GM23338 (cell line): ENCODE measurements around the gene INSRR. TPM values are rescaled to one million over a fixed set of nuclear protein-coding genes. Genes with fewer than 3 reads are reported as not detected.

Source experiments
- ATAC-seq: fragments of 200-7000 bp; cut with Tn5 transposase; 3 replicates; pipeline ENCODE4 v1.9.1; 2020
- DNase-seq: peaks from one replicate; pipeline ENCODE4 v3.0.0-alpha.2; 2015; ENCODE audit warnings: low spot score
- H2AFZ ChIP-seq: fragments of 200-600 bp; sonication (generic); 2 replicates; pipeline ENCODE4 v1.8.0; 2016; ENCODE audit warnings: antibody characterized with exemption, mild to moderate bottlenecking, moderate library complexity
- H3F3A ChIP-seq: fragments of 200-600 bp; sonication (generic); replicated peaks from 2 replicates; pipeline ENCODE4 v1.8.0; 2017; ENCODE audit warnings: antibody characterized with exemption, mixed run types, low read depth
- H3K27ac ChIP-seq: fragments of 200-600 bp; sonication (generic); 2 replicates; pipeline ENCODE4 v1.6.1; 2016; ENCODE audit warnings: low read depth
- H3K27me3 ChIP-seq: fragments of 200-600 bp; sonication (generic); 2 replicates; pipeline ENCODE4 v1.8.0; 2016; ENCODE audit warnings: mild to moderate bottlenecking, mixed run types, moderate library complexity; ENCODE audit not compliant: insufficient read depth
- H3K36me3 ChIP-seq: fragments of 200-600 bp; sonication (generic); 2 replicates; pipeline ENCODE4 v1.8.0; 2016; ENCODE audit warnings: mild to moderate bottlenecking; ENCODE audit not compliant: insufficient read depth
- H3K4me1 ChIP-seq: fragments of 200-600 bp; sonication (generic); 2 replicates; pipeline ENCODE4 v1.8.0; 2016; ENCODE audit warnings: mild to moderate bottlenecking, moderate library complexity; ENCODE audit not compliant: insufficient read depth
- H3K4me2 ChIP-seq: fragments of 200-600 bp; sonication (generic); 2 replicates; pipeline ENCODE4 v1.7.1; 2017; ENCODE audit warnings: mixed run types
- H3K4me3 ChIP-seq: fragments of 200-600 bp; sonication (generic); 2 replicates; pipeline ENCODE4 v1.6.1; 2016; ENCODE audit warnings: mixed run types
- H3K79me2 ChIP-seq: fragments of 200-600 bp; sonication (generic); replicated peaks from 2 replicates; pipeline ENCODE4 v1.8.0; 2017; ENCODE audit warnings: mild to moderate bottlenecking; ENCODE audit not compliant: insufficient read depth
- H3K9me2 ChIP-seq: fragments of 200-600 bp; sonication (generic); 2 replicates; pipeline ENCODE4 v1.8.0; 2017; ENCODE audit not compliant: insufficient read depth
- H4K20me1 ChIP-seq: fragments of 200-600 bp; sonication (generic); replicated peaks from 2 replicates; pipeline ENCODE4 v1.8.0; 2017; ENCODE audit warnings: mild to moderate bottlenecking; ENCODE audit not compliant: insufficient read depth
- H3K27ac Mint-ChIP-seq: 2 replicates; pipeline ENCODE4 v1.8.0; 2020; ENCODE audit warnings: inconsistent platforms, mild to moderate bottlenecking, moderate library complexity, mixed read lengths
- H3K27me3 Mint-ChIP-seq: 3 replicates; pipeline ENCODE4 v1.8.0; 2022; ENCODE audit warnings: low read depth, mild to moderate bottlenecking, moderate library complexity, mixed read lengths, inconsistent platforms; ENCODE audit not compliant: insufficient read depth, poor library complexity
- H3K36me3 Mint-ChIP-seq: 3 replicates; pipeline ENCODE4 v1.8.0; 2021; ENCODE audit warnings: low read depth, mild to moderate bottlenecking, inconsistent platforms, moderate library complexity, mixed read lengths
- H3K4me1 Mint-ChIP-seq: 3 replicates; pipeline ENCODE4 v1.8.0; 2020; ENCODE audit warnings: mild to moderate bottlenecking, inconsistent platforms, mixed read lengths
- H3K4me3 Mint-ChIP-seq: 3 replicates; pipeline ENCODE4 v1.8.0; 2021; ENCODE audit warnings: moderate library complexity, mild to moderate bottlenecking, inconsistent platforms, mixed read lengths
- H3K9me3 Mint-ChIP-seq: 3 replicates; pipeline ENCODE4 v1.8.0; 2020; ENCODE audit warnings: moderate library complexity, mild to moderate bottlenecking, inconsistent platforms, mixed read lengths
- CREB1 ChIP-seq: fragments of 250-450 bp; sonication (Bioruptor Pico); IDR thresholded peaks from 2 replicates; pipeline ENCODE4 v1.5.0; 2020; ENCODE audit warnings: low read depth, mild to moderate bottlenecking, moderate library complexity
- CTCF ChIP-seq, 2 experiments: fragments of 200-600 bp in 1 of 2; sonication (generic) in 1 of 2; conservative IDR thresholded peaks; 2 replicates each; pipeline versions ENCODE4 v1.5.1 to v1.6.1; 2016 to 2017; ENCODE audit warnings: antibody characterized with exemption in 2 of 2, low read depth in 2 of 2, mild to moderate bottlenecking in 2 of 2, moderate library complexity in 1 of 2
- EZH2phosphoT487 ChIP-seq: fragments of 200-600 bp; sonication (generic); IDR thresholded peaks from one replicate; pipeline ENCODE4 v1.8.1; 2018; ENCODE audit warnings: antibody characterized with exemption; ENCODE audit not compliant: unreplicated experiment
- JUNB ChIP-seq: IDR thresholded peaks from one replicate; pipeline ENCODE4 v1.6.1; 2016; ENCODE audit warnings: antibody characterized with exemption; ENCODE audit not compliant: unreplicated experiment
- POLR2AphosphoS5 ChIP-seq: IDR thresholded peaks from 2 replicates; pipeline ENCODE4 v1.6.1; 2016; ENCODE audit warnings: antibody characterized with exemption, low read depth
- STAT1 ChIP-seq: IDR thresholded peaks from one replicate; pipeline ENCODE4 v1.6.1; 2016; ENCODE audit warnings: antibody characterized with exemption; ENCODE audit not compliant: unreplicated experiment
- ZNF114 ChIP-seq: fragments of 250-450 bp; sonication (Bioruptor Pico); IDR thresholded peaks from 2 replicates; pipeline ENCODE4 v1.5.0; 2020; ENCODE audit warnings: mild to moderate bottlenecking, moderate library complexity
- ZNF462 ChIP-seq: fragments of 250-450 bp; sonication (Bioruptor Pico); IDR thresholded peaks from 2 replicates; pipeline ENCODE4 v1.5.0; 2020; ENCODE audit warnings: mild to moderate bottlenecking, moderate library complexity
- polyA plus RNA-seq: library from polyadenylated mRNA; unstranded; fragments of >200 nt; fragmentation: Nextera tagmentation; extraction: Ambion mirVana; gene quantifications from 2 replicates; pipeline ENCODE4 v1.2.1, GENCODE V29; 2016
- total RNA-seq: library from RNA; depleted of rRNA; stranded (reverse); fragments of >200 nt; shearing (Covaris generic); gene quantifications from 2 replicates; pipeline ENCODE4 v1.2.3, GENCODE V29; 2014

INSRR gene
- total and polyA plus RNA-seq, 2 experiments from 2014 or later, result not detected

- no peaks in the 10 kb centered on the region for H4K20me1 ChIP-seq
- peaks cover 19% of the 10 kb centered on the region for H3K27me3 Mint-ChIP-seq
- no peak overlapping the region for H3K4me3 Mint-ChIP-seq
- H2AFZ ChIP-seq, result no peak overlapping the region
- peaks cover 13% of the 10 kb centered on the region for H3K4me1 Mint-ChIP-seq
- no peak overlapping the region for H3K27ac Mint-ChIP-seq
- TF ChIP-seq CTCF (conservative IDR thresholded peaks at IDR 0.05; ENCODE audit: low read depth in 2 of 2), result no peak
- H3K36me3 ChIP-seq, result no peaks in the 10 kb centered on the region
- DNase-seq (no peak), ATAC-seq (no peak)
- H3F3A ChIP-seq, result no peaks in the 10 kb centered on the region
- H3K27ac ChIP-seq, result no peak overlapping the region
- H3K9me2 ChIP-seq, result no peaks in the 10 kb centered on the region
- H3K4me2 ChIP-seq, result no peak overlapping the region
- peaks cover 40% of the 10 kb centered on the region; the same call in 1 of the 2 replicates for H3K27me3 ChIP-seq
- no peaks in the 10 kb centered on the region for H3K79me2 ChIP-seq
- no peak overlapping the region for H3K4me3 ChIP-seq
- H3K36me3 Mint-ChIP-seq, result no peaks in the 10 kb centered on the region
- no peaks in the 10 kb centered on the region for H3K9me3 Mint-ChIP-seq
- H3K4me1 ChIP-seq, result peaks cover 8% of the 10 kb centered on the region; the same call in 1 of the 2 replicates
Observed at GRCh38 chr1:156836892-156837291, 22.0 kb downstream of the INSRR start.

- H3K4me3 Mint-ChIP-seq, result no peak overlapping the region
- no peak overlapping the region; the same call in 1 of the 2 replicates for H3K27ac Mint-ChIP-seq
- Histone ChIP-seq H3K79me2 (no peaks in the 10 kb centered on the region), H3K36me3 (no peaks in the 10 kb centered on the region), H4K20me1 (no peaks in the 10 kb centered on the region), H3K4me1 (peaks cover 7% of the 10 kb centered on the region; the same call in 1 of the 2 replicates), H3K4me2 (no peak overlapping the region), H2AFZ (no peak overlapping the region), H3K9me2 (no peaks in the 10 kb centered on the region), H3K4me3 (no peak overlapping the region), H3K27ac (no peak overlapping the region), H3F3A (no peaks in the 10 kb centered on the region), H3K27me3 (peaks cover 33% of the 10 kb centered on the region; the same call in 1 of the 2 replicates)
- H3K9me3 Mint-ChIP-seq, result no peaks in the 10 kb centered on the region
- DNase-seq (no peak), ATAC-seq (no peak)
- peaks cover 21% of the 10 kb centered on the region for H3K27me3 Mint-ChIP-seq
- no peaks in the 10 kb centered on the region for H3K36me3 Mint-ChIP-seq
- H3K4me1 Mint-ChIP-seq, result peaks cover 12% of the 10 kb centered on the region
- TF ChIP-seq CREB1 (CRISPR knock-in tag), result no peak
- no peak for TF ChIP-seq POLR2AphosphoS5
Observed at GRCh38 chr1:156836041-156836654, 22.8 kb downstream of the INSRR start.

- no peaks in the 10 kb centered on the region for H3K36me3 ChIP-seq
- H3K79me2 ChIP-seq, result no peaks in the 10 kb centered on the region
- H3K4me3 ChIP-seq, result no peak overlapping the region
- no peak overlapping the region for H3K27ac Mint-ChIP-seq
- no peak overlapping the region for H2AFZ ChIP-seq
- H3K4me2 ChIP-seq, result no peak overlapping the region
- no peaks in the 10 kb centered on the region for H3F3A ChIP-seq
- no peaks in the 10 kb centered on the region; the same call in 2 of the 3 replicates for H3K4me1 Mint-ChIP-seq
- peaks cover 14% of the 10 kb centered on the region for H3K27me3 Mint-ChIP-seq
- H3K9me3 Mint-ChIP-seq, result no peaks in the 10 kb centered on the region
- H3K36me3 Mint-ChIP-seq, result no peaks in the 10 kb centered on the region
- H3K27me3 ChIP-seq, result peaks cover 25% of the 10 kb centered on the region; the same call in 1 of the 2 replicates
- H4K20me1 ChIP-seq, result no peaks in the 10 kb centered on the region
- H3K27ac ChIP-seq, result no peak overlapping the region
- DNase-seq, result no peak
- no peak overlapping the region for H3K4me3 Mint-ChIP-seq
- H3K9me2 ChIP-seq, result no peaks in the 10 kb centered on the region
- H3K4me1 ChIP-seq, result no peaks in the 10 kb centered on the region
- ATAC-seq, result no peak
- TF ChIP-seq ZNF114 (no peak), STAT1 (no peak), EZH2phosphoT487 (no peak), JUNB (no peak), ZNF462 (CRISPR knock-in tag) (no peak)
Observed at GRCh38 chr1:156834322-156834721, 24.6 kb downstream of the INSRR start.
